GM18511 (cell line): ENCODE results near the gene DNTT.

Source experiments
- ATAC-seq: cut with Tn5 transposase; IDR thresholded peaks from one replicate; pipeline ENCODE4 v1.9.1; 2021; ENCODE audit warnings: mild to moderate bottlenecking, moderate library complexity; ENCODE audit not compliant: unreplicated experiment

The DNTT gene

DNA sequence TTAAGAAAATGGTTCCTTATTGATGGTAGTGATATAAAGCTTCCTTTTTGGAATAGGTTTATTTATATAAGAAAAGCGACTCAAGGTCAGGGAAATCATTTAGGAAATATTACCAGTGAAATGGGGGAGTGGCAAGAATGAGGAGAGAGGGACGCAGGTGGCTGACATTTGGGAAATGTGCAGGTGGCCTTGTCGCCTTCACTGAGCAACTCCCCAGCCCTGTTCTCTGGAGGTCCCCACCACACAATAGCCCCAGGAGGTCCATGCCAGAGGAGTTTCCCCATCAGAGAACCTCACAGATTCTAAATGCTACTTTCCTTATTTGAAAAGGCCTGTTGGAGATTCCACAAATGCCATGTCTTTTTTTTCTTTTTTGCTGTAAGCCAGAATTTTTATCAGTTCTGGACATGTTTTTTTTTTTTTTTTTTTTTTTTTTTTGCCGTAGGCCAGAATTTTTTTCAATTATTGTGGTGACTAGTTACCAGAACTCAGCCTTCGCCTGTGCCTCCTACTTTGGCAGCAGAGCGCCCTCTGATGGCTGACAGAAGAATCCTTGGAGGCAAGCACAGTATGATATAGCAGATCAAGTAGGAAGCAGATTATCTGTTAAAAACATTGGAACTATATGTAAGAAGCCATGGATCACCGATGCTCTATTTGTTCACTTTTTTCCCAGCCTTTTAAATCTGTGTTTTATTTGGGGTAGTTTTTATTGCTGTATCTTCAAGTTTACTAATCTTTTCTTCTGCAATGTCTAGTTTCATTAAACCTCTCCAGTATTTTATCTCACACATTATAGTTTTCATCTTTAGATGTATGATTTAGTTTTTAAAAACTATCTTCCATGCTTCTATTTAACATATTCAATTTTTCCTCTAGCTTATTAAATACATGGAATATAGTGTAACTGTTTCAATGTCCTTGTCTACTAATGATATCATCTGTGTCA, 36.0 kb downstream of the DNTT start:
- peak; percentile 78 for ATAC-seq

- ATAC-seq, result peak; percentile 46
Observed at GRCh38 chr10:96341219-96342182, 37.3 kb downstream of the DNTT start.

- no peak for ATAC-seq
Observed at GRCh38 chr10:96342402-96342801, 38.2 kb downstream of the DNTT start.

GRCh38 chr10:96344178-96344577, 39.9 kb downstream of the DNTT start:
- no peak for ATAC-seq

GRCh38 chr10:96345222-96345621, 41.0 kb downstream of the DNTT start:
- no peak for ATAC-seq

GRCh38 chr10:96346295-96346694, 42.1 kb downstream of the DNTT start:
- no peak for ATAC-seq

- ATAC-seq, result no peak
Observed at GRCh38 chr10:96352027-96352426, 47.8 kb downstream of the DNTT start.

DNA sequence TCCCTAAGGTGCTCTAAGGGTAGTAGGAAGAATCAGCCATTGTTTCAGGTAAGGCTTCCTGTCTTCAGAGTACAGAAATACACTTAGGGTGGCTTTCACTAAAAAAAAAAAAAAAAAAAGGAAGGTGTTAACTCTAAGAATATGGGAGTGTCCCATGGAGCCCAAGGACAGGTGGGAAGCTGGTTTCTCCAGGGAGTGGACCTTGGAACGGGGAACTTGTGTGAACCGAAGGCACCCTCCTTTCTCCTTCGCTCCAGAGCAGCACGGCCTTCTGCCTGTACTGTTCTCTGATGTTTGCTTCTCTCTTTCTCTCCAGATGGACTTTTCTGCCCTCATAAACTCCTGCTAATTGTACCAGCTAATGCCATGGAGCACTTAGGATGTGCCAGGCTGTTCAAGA, 48.3 kb downstream of the DNTT start:
- no peak for ATAC-seq

DNA sequence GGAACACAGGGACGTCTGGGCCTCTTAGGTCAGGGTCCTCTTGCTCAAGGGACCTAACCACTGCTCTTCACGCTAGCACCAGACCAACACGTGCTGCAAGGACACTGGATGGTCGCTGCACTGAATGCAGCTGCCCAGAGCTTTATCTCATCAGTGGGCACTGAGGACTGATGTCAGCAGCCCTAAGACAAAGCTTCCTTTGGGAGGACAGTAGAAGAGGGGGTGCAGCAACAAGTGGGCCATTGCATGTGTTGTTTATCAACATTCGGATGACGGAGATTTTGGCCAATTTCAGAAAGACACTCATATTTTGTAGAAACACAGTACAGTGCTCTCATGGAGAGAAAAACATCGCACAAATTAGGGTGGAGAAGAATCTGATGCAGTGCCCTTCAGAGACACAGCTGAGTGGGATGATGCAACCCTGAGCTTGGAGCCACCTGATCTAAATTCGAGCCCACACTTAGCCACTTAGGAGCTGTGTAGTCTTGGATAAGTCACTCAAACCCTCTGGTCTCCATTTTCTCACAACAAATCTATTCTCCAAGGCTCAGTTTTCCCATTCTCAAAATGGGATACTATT, 52.9 kb downstream of the DNTT start:
- ATAC-seq, result no peak

DNA sequence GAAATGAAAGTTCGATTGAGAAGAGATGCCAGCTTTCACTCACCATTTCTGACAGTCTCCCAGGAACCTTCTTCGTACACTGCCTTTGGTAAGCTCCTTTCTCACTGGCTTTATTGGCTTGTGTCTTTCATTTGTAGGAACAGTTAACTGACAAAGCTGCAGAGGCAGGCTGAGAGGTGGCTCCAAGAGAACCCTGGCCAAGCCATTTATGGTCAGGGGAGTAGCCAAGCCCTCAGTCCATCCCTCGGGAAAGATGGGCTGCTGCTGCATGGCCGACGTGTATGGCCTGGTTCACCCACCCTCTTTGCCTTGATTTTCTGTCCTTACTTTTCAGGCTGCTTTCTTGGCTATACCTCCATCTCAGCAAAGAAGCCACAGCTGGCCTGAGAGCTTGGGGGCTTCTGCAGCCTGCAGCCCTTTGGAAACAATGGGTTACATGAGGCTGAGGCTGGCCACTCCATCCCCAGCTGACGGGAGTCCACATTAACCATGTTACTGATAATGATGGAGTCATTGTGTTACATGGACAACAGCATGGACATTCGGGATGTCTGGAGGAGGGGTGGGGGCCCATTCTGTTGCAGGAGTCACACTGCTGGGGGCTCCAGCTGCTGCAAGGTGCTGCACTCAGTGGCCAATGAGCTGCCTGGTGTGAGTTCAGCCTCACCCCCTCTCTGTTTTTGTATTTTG, 54.8 kb downstream of the DNTT start, which contains the start of gene OPALIN:
Gene OPALIN, minus strand, starts transcription at position 152 of the 690 bp plus-strand sequence. Its CDS starts 106 bp downstream, at position 46.
- ATAC-seq, result no peak

GRCh38 chr10:96359616-96360015, 55.4 kb downstream of the DNTT start:
- no peak for ATAC-seq

DNA sequence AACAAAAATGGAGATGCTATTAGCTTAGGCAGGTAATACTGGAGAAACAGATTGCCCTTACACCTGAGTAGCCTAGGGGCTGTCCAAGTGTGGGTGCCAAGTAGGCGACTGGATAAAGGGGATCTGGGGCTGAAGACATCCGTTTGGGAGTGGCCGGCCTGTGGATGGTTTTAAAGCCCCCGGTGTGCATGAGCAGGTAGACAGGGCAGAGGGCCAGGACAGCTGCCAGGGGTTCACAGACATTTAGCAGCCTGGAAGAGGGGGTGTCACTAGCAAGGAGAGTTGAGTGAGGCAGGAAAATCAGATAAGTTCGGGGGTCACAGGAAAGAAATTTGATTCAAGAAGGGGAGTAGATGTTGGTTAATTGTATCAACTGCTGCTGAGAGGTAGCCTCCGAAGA, 56.1 kb downstream of the DNTT start:
- ATAC-seq, result no peak

- ATAC-seq, result no peak
Observed at GRCh38 chr10:96360766-96361165, 56.5 kb downstream of the DNTT start.

- no peak for ATAC-seq
Observed at GRCh38 chr10:96365571-96365970, 61.3 kb downstream of the DNTT start.

- no peak for ATAC-seq
Observed at GRCh38 chr10:96366508-96366907, 62.3 kb downstream of the DNTT start.

DNA sequence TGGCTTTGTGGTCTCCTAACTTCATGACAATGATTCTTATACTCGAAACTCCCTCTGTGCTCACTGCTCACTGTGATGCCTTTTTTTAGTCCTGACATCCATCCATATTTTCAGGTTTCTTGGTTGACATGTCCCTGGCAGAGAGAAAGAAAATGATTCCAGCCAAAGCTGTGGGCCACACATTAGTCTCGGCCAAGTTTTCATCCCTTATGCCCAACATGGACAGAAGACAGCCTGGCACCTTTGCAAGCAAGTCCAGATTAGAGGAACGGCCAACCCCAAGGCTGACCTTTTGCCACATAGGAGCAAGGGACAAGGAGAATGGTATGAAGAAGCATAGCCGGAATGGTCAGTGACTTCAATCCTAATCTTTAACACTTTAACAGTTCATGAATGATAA, 63.2 kb downstream of the DNTT start:
- ATAC-seq, result no peak

GRCh38 chr10:96368971-96369370, 64.7 kb downstream of the DNTT start:
- no peak for ATAC-seq

- no peak for ATAC-seq
Observed at GRCh38 chr10:96369890-96370583, 65.8 kb downstream of the DNTT start.

GRCh38 chr10:96370584-96371157, 66.4 kb downstream of the DNTT start:
- ATAC-seq, result no peak

- ATAC-seq, result no peak
Observed at GRCh38 chr10:96371356-96371755, 67.1 kb downstream of the DNTT start.
